AG10803 (cell line): ENCODE measurements around the gene SPOCK3.
"Not testable (repeated sequence)": the region's sequence is repeated elsewhere in the genome, so short reads cannot be mapped to it uniquely, and the experiment has no call there.

Source experiments
- DNase-seq: peaks from one replicate; pipeline ENCODE4 v3.0.0; 2010; ENCODE audit warnings: low read depth
- H3K4me3 ChIP-seq: 2 replicates; pipeline ENCODE4 v1.5.1; 2011; ENCODE audit warnings: mild to moderate bottlenecking, low read length, control low read depth
- TF ChIP-seq, protein P1 (sequence below): conservative IDR thresholded peaks from 2 replicates; pipeline ENCODE4 v1.5.1; 2011; ENCODE audit warnings: mild to moderate bottlenecking, low read length, control low read depth, inconsistent platforms

SPOCK3 gene

DNA sequence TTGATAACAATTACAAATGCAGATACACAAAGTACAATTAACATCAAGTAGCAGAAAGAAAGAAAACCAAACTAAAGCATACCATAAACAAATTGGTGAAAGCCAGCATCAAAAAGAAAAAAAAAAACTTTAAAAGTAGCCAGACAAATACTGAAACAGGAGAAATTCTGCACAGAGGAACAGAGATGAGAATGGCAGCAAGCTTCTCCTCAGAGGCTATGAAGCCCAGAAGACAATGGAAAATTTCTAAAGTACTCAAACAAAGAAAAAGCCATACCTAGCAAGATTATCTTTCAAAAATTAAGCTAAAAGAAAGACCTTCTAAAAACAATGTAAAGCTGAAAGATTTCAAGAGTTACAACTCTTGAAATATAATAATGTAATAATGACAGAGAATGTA is 471.3 kb downstream of the SPOCK3 start:
- H3K4me3 ChIP-seq: no peak overlapping the region
- DNase-seq: no peak
- TF ChIP-seq, protein P1, sequence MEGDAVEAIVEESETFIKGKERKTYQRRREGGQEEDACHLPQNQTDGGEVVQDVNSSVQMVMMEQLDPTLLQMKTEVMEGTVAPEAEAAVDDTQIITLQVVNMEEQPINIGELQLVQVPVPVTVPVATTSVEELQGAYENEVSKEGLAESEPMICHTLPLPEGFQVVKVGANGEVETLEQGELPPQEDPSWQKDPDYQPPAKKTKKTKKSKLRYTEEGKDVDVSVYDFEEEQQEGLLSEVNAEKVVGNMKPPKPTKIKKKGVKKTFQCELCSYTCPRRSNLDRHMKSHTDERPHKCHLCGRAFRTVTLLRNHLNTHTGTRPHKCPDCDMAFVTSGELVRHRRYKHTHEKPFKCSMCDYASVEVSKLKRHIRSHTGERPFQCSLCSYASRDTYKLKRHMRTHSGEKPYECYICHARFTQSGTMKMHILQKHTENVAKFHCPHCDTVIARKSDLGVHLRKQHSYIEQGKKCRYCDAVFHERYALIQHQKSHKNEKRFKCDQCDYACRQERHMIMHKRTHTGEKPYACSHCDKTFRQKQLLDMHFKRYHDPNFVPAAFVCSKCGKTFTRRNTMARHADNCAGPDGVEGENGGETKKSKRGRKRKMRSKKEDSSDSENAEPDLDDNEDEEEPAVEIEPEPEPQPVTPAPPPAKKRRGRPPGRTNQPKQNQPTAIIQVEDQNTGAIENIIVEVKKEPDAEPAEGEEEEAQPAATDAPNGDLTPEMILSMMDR: no peak

DNA sequence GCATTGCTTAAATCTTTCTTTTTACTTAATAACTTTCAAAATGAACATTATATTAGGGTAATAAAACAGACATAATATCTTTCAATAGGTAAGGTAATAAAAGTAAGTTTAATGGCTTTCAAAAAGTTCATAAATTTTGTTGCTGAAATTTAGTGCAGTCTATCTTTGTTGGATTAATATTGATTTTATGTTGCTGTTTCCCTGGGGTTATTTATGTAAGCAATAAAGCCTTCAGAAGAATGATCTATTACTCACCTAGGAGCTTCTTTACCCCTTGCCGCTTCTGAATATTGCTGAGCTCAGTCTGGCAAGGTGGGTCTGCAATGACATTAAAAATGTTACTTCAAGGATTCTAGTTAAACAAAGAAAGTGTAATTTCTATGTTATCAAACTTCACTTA is 492.6 kb downstream of the SPOCK3 start:
- no peak for DNase-seq
- H3K4me3 ChIP-seq: no peak overlapping the region
- TF ChIP-seq, protein P1: no peak

DNA sequence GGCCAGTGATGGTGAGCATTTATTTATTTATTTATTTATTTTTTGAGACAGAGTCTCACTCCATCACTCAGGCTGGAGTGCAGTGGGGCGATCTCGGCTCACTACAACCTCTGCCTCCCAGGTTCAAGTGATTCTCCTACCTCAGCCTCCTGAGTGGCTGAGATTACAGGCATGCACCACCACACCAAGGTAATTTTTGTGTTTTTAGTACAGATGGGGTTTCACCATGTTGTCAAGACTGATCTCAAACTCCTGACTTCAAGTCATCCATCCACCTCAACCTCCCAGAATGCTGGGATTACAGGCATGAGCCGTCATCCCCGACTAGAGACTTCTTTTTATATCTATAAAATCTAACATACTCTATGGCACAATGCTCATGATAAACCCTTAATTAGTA is 495.1 kb downstream of the SPOCK3 start:
- not testable (repeated sequence) for DNase-seq, H3K4me3 ChIP-seq

DNA sequence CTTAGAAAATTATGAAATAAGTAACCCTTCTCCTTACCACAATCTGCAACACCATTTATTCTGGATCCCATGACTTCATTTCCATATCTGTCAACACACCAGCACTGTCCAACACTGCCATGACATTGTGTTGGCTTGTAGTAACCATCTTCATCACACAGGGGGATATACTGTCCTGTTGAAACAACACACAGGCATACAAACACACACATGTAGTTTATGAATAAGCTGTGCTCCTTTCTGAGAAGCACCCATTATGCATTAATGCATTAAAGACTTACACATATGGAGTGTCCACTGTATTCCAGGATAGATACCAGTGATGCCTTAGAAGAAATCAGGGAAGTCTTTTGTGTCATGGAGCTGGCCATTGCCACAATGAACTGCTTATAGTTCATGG is 496.9 kb downstream of the SPOCK3 start:
- H3K4me3 ChIP-seq: no peak overlapping the region
- TF ChIP-seq, protein P1: no peak
- DNase-seq: no peak

DNA sequence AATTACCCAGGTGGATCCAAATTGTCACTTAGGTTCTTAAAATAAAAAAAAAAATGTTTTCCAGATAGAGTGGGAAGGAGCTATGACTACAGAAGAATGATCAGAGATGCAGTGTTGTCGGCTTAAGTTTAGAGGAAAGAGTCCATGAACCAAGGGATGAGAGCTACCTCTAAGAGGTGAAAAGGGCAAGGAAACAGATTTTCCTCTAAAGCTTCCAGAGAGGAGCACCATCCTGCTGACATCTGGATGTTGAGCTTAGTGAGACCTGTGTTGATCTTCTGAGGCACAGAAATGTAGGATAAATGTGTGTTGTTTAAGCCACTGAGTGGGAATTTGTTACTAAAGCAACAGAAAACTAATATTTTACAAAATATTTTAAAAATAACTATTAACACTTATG is 498.7 kb downstream of the SPOCK3 start:
- no peak for DNase-seq
- TF ChIP-seq, protein P1: no peak
- H3K4me3 ChIP-seq: no peak overlapping the region

DNA sequence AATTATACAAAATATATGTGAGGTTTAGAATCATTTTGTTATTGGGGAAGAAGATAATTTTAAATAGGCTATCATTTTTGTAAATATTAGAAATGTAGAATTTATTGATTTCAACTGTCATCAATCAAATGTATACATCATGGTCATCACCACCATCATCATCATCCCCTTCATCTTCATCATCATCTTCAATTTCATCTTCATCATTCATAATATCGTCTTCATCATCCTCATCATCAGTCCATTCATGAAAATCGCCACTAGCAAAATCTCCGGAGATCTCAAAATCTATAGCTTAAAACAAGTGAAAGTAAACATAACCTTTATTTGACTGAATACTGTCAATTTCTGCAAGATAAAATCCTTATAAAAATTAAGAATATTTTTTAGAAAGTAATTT is 499.5 kb downstream of the SPOCK3 start:
- no peak for DNase-seq
- H3K4me3 ChIP-seq: no peak overlapping the region
- TF ChIP-seq, protein P1: no peak

DNA sequence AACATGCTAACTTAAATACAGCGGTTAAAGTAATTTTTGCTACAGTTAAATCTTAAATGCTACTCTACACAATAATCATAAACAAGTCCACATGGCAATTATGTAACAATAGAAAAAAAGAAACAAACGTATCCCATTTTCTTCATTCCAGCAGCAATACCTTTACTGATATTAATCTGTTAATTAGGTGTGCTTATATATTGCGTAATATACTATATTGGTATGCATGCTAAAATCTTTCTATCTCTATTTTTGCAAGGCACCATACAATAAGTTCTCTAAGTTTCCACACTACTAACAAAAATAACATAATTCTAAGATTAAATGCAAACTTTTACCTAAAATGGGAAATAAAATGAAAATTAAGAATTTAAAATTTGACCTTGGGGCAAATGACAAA is 500.6 kb downstream of the SPOCK3 start:
- H3K4me3 ChIP-seq: no peak overlapping the region
- DNase-seq: no peak
- TF ChIP-seq, protein P1: no peak

DNA sequence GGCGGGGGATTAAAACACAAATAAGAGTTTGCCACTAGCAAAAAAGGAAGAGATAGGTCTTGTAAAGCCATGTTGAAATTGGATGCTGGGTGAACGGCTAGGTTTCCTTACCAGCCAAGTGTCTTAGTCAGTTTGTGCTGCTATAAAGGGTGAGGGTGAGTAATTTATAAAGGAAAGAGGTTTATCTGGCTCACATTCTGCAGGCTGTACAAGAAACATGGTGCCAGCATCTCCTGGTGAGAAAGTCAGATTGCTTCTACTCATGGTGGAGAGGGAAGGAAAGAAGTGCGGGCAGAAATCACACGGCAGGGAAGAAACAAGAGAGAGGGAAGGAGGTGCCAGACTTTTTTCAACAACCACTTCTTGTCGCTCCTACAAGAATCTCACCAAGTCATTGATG is 507.5 kb downstream of the SPOCK3 start:
- no peak for DNase-seq
- H3K4me3 ChIP-seq: no peak overlapping the region
- TF ChIP-seq, protein P1: no peak
